ENCODE results near the gene EHMT1. TPM values are rescaled to one million over a fixed set of nuclear protein-coding genes. Genes with fewer than 3 reads are reported as not detected.

Gene EHMT1
- total and polyA plus RNA-seq, 2 of the 8 experiments (the other 6 are each of a cell fraction or from before 2014, with no cell fraction given): 95.7 to 163 TPM

DNA sequence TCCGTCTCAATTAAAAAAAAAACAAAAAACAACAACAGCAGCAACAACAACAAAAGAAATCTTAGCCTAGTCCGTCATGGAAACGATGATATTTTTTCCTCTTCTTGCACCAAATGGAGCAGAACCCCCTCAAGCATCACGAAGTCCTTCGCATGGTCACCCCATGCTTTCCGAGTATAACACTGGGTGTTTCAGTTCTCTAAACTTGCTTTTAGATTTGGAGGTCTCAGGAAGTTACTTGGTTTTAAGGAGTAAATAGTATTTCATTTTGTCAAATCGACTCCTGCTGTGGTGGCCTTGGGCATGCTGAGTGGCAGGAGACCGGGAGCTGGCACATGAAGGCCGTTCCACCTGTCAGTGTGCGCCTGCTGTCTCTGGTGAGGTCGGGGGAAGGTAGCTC is 140.3 kb downstream of the EHMT1 start (continued):
- TF ChIP-seq, protein P1, sequence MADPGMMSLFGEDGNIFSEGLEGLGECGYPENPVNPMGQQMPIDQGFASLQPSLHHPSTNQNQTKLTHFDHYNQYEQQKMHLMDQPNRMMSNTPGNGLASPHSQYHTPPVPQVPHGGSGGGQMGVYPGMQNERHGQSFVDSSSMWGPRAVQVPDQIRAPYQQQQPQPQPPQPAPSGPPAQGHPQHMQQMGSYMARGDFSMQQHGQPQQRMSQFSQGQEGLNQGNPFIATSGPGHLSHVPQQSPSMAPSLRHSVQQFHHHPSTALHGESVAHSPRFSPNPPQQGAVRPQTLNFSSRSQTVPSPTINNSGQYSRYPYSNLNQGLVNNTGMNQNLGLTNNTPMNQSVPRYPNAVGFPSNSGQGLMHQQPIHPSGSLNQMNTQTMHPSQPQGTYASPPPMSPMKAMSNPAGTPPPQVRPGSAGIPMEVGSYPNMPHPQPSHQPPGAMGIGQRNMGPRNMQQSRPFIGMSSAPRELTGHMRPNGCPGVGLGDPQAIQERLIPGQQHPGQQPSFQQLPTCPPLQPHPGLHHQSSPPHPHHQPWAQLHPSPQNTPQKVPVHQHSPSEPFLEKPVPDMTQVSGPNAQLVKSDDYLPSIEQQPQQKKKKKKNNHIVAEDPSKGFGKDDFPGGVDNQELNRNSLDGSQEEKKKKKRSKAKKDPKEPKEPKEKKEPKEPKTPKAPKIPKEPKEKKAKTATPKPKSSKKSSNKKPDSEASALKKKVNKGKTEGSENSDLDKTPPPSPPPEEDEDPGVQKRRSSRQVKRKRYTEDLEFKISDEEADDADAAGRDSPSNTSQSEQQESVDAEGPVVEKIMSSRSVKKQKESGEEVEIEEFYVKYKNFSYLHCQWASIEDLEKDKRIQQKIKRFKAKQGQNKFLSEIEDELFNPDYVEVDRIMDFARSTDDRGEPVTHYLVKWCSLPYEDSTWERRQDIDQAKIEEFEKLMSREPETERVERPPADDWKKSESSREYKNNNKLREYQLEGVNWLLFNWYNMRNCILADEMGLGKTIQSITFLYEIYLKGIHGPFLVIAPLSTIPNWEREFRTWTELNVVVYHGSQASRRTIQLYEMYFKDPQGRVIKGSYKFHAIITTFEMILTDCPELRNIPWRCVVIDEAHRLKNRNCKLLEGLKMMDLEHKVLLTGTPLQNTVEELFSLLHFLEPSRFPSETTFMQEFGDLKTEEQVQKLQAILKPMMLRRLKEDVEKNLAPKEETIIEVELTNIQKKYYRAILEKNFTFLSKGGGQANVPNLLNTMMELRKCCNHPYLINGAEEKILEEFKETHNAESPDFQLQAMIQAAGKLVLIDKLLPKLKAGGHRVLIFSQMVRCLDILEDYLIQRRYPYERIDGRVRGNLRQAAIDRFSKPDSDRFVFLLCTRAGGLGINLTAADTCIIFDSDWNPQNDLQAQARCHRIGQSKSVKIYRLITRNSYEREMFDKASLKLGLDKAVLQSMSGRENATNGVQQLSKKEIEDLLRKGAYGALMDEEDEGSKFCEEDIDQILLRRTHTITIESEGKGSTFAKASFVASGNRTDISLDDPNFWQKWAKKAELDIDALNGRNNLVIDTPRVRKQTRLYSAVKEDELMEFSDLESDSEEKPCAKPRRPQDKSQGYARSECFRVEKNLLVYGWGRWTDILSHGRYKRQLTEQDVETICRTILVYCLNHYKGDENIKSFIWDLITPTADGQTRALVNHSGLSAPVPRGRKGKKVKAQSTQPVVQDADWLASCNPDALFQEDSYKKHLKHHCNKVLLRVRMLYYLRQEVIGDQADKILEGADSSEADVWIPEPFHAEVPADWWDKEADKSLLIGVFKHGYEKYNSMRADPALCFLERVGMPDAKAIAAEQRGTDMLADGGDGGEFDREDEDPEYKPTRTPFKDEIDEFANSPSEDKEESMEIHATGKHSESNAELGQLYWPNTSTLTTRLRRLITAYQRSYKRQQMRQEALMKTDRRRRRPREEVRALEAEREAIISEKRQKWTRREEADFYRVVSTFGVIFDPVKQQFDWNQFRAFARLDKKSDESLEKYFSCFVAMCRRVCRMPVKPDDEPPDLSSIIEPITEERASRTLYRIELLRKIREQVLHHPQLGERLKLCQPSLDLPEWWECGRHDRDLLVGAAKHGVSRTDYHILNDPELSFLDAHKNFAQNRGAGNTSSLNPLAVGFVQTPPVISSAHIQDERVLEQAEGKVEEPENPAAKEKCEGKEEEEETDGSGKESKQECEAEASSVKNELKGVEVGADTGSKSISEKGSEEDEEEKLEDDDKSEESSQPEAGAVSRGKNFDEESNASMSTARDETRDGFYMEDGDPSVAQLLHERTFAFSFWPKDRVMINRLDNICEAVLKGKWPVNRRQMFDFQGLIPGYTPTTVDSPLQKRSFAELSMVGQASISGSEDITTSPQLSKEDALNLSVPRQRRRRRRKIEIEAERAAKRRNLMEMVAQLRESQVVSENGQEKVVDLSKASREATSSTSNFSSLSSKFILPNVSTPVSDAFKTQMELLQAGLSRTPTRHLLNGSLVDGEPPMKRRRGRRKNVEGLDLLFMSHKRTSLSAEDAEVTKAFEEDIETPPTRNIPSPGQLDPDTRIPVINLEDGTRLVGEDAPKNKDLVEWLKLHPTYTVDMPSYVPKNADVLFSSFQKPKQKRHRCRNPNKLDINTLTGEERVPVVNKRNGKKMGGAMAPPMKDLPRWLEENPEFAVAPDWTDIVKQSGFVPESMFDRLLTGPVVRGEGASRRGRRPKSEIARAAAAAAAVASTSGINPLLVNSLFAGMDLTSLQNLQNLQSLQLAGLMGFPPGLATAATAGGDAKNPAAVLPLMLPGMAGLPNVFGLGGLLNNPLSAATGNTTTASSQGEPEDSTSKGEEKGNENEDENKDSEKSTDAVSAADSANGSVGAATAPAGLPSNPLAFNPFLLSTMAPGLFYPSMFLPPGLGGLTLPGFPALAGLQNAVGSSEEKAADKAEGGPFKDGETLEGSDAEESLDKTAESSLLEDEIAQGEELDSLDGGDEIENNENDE (IDR thresholded peaks at IDR 0.05; ENCODE audit: insufficient replicate concordance, low read length): no peak
- TF ChIP-seq, protein P2, sequence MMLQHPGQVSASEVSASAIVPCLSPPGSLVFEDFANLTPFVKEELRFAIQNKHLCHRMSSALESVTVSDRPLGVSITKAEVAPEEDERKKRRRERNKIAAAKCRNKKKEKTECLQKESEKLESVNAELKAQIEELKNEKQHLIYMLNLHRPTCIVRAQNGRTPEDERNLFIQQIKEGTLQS (IDR thresholded peaks at IDR 0.05; ENCODE audit: insufficient read depth, low read depth, low read length): no peak
- TF ChIP-seq EGR1 (IDR thresholded peaks at IDR 0.05; ENCODE audit: borderline replicate concordance, low read depth, low read length): no peak
- no peak for TF ChIP-seq SP4 (IDR thresholded peaks at IDR 0.05; ENCODE audit: low read length)
- TF ChIP-seq, protein P3, sequence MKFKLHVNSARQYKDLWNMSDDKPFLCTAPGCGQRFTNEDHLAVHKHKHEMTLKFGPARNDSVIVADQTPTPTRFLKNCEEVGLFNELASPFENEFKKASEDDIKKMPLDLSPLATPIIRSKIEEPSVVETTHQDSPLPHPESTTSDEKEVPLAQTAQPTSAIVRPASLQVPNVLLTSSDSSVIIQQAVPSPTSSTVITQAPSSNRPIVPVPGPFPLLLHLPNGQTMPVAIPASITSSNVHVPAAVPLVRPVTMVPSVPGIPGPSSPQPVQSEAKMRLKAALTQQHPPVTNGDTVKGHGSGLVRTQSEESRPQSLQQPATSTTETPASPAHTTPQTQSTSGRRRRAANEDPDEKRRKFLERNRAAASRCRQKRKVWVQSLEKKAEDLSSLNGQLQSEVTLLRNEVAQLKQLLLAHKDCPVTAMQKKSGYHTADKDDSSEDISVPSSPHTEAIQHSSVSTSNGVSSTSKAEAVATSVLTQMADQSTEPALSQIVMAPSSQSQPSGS (IDR thresholded peaks at IDR 0.05; ENCODE audit: low read length): no peak
- TF ChIP-seq RNF2 (IDR thresholded peaks at IDR 0.05; ENCODE audit: borderline replicate concordance, low read depth, low read length, missing control alignments, poor library complexity, severe bottlenecking): no peak
- TF ChIP-seq MAFK (IDR thresholded peaks at IDR 0.05; ENCODE audit: low read depth, low read length): no peak
- no peak for TF ChIP-seq CHD1 (IDR thresholded peaks at IDR 0.05; ENCODE audit: low read depth, low read length)
- no peak for TF ChIP-seq TEAD4 (IDR thresholded peaks at IDR 0.05; ENCODE audit: low read depth, low read length)

Measured in H1 (cell line).